Small intestine (tissue), 7 donors: ENCODE measurements around the gene SLC25A42. TPM values are rescaled to one million over a fixed set of nuclear protein-coding genes. Genes with fewer than 3 reads are reported as not detected.
"Not testable (repeated sequence)": the region's sequence is repeated elsewhere in the genome, so short reads cannot be mapped to it uniquely, and the experiment has no call there.

Experiments used
- DNase-seq, 2 donors: peaks; one replicate each; pipeline versions ENCODE4 v3.0.0 to v3.0.0-alpha.2; 2013
- FAIRE-seq: peaks from 2 replicates; lab custom pipeline; 2012; peaks lifted over from hg19 to GRCh38; lab: Jason Lieb, UNC
- H3K27ac ChIP-seq, 3 donors: one replicate each; pipeline ENCODE4 v1.5.1; 2013; ENCODE audit warnings: low read length in 2 of 3, mild to moderate bottlenecking in 2 of 3, control low read depth in 1 of 3, inconsistent platforms in 1 of 3, low read depth in 1 of 3, moderate library complexity in 1 of 3
- H3K27me3 ChIP-seq, 3 donors: one replicate each; pipeline ENCODE4 v1.6.1; 2013; ENCODE audit warnings: low read length in 3 of 3, inconsistent platforms in 1 of 3; ENCODE audit not compliant: control insufficient read depth in 3 of 3, insufficient read depth in 3 of 3
- H3K36me3 ChIP-seq, 3 donors: one replicate each; pipeline ENCODE4 v1.6.1; 2013; ENCODE audit warnings: low read length in 3 of 3, inconsistent platforms in 1 of 3, low read depth in 1 of 3, mild to moderate bottlenecking in 1 of 3, moderate library complexity in 1 of 3; ENCODE audit not compliant: control insufficient read depth in 3 of 3, insufficient read depth in 2 of 3
- H3K4me1 ChIP-seq, 3 donors: one replicate each; pipeline ENCODE4 v1.6.1; 2013; ENCODE audit warnings: low read length in 2 of 3, inconsistent platforms in 1 of 3, low read depth in 1 of 3, mild to moderate bottlenecking in 1 of 3, moderate library complexity in 1 of 3; ENCODE audit not compliant: control insufficient read depth in 3 of 3, insufficient read depth in 2 of 3
- H3K4me3 ChIP-seq, 3 donors: one replicate each; pipeline ENCODE4 v1.5.1; 2013; ENCODE audit warnings: low read length in 3 of 3, control low read depth in 1 of 3, inconsistent platforms in 1 of 3, low read depth in 1 of 3, mild to moderate bottlenecking in 1 of 3, moderate library complexity in 1 of 3
- H3K9me3 ChIP-seq, 2 donors: one replicate each; pipeline ENCODE4 v1.6.1; 2013; ENCODE audit warnings: low read depth in 1 of 2, low read length in 1 of 2; ENCODE audit not compliant: control insufficient read depth in 2 of 2, insufficient read depth in 1 of 2
- WGBS, 3 donors: extraction: QIAGEN DNeasy Blood & Tissue Kit; methylation state at CpG; one replicate each; pipeline ENCODE4 v1.1.7; 2013; 5-methylcytosine and 5-hydroxymethylcytosine counted together
- polyA plus RNA-seq, 4 donors: library from polyadenylated mRNA; stranded (reverse) in 3 of 4; unstranded in 1 of 4; fragments of 200-250 nt in 3 of 4; fragments of 120-200 nt in 1 of 4; gene quantifications; one replicate each; pipeline versions ENCODE4 v1.2.1 to v1.2.3, GENCODE V29; 2013
- donor health status: healthy with polysubstance abuse.
- donor health status: control.
- donor health status: control.
- donor health status: Bipolar disorder and iron deficiency.
- donor health status: healthy.

SLC25A42 gene
- polyA plus RNA-seq, 4 donors, result 5.6 to 19.6 (median 9.4) TPM

DNA sequence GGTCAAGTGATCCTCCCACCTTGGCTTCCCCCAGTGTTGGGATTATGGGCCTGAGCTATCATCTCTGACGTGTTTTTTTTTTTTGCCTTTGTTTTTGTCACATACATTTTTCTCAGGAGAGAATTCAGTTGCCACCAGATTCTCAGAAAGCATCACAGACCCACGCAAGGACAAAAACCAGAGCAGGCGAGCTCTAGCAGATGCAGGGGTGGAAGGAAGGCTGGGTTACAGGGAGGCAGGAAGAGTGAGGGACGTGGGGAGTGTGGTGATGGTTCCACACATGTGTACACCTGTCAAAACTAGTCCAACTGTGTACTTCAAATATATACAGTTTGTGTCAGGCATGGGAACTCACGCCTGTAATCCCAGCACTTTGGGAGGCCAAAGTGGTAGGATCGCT, 70.2 kb downstream of the SLC25A42 start:
- FAIRE-seq (no peak), DNase-seq (no peak)
- Histone ChIP-seq H3K9me3 (peaks cover 0 to 17% of the 10 kb centered on the region in 2 donors), H3K27ac (no peak overlapping the region), H3K4me3 (no peak overlapping the region), H3K36me3 (peaks cover 0 to 25% (median 3%) of the 10 kb centered on the region in 3 donors), H3K4me1 (no peaks in the 10 kb centered on the region), H3K27me3 (no peaks in the 10 kb centered on the region)
- WGBS, 3 donors, result 91 to 92% (median 91%) methylated on average over 6 of the region's 6 CpGs

DNA sequence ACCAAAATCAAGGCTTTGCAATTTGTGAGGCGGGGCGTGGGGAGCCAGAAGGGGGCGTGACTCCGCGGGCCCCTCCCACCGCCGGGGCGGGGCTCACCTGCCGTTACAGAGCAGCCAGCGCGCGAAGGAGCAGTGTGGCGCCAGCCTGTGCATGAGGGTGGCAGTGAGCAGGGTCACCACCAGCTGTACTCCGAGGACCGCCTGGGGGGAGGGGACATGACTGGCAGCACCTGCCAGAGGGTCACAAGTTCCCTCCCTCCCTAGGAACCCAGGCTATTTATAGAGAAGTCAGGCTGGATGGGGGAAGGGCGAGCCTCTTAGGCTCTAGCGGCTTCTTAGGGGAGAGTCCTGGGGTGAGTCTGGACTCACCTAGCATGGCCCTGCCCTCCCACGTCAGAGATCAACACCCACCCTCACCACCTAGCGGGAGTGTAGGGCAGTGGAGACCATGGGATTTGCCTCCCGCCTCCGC, 70.9 kb downstream of the SLC25A42 start:
- Histone ChIP-seq H3K9me3 (peaks cover 0 to 14% of the 10 kb centered on the region in 2 donors), H3K4me1 (no peaks in the 10 kb centered on the region), H3K27ac (no peak overlapping the region), H3K27me3 (no peaks in the 10 kb centered on the region), H3K36me3 (peaks cover 0 to 22% (median 3%) of the 10 kb centered on the region in 3 donors), H3K4me3 (no peak overlapping the region)
- 24 to 32% (median 31%) methylated on average over 21 of the region's 21 CpGs for WGBS, 3 donors
- DNase-seq (peak; percentile 24 to 65), FAIRE-seq (no peak)

DNA sequence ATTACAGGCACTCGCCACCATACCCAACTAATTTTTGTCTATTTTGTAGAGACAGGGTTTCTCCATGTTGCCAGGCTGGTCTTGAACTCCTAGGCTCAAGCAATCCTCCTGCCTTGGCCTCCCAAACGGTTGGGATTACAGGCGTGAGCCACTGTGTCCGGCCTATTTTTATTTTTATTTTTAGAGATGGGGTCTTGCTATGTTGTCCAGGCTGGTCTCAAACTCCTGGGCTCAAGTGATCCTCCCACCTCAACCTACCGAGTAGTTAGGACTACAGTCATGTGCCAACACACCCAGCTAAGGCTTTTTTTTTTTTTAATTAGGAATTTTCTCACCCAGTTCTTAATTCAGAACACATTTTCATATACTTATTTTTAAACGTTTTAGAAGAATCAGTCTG, 71.9 kb downstream of the SLC25A42 start:
- not testable (repeated sequence) for FAIRE-seq, DNase-seq, H3K4me3 ChIP-seq, H3K27me3 ChIP-seq, H3K27ac ChIP-seq, H3K4me1 ChIP-seq
- 83 to 87% (median 85%) methylated on average over 6 of the region's 6 CpGs for WGBS, 3 donors
- peaks cover 0 to 14% (median 3%) of the 10 kb centered on the region in 3 donors for H3K36me3 ChIP-seq
- peaks cover 0 to 14% of the 10 kb centered on the region in 2 donors for H3K9me3 ChIP-seq

DNA sequence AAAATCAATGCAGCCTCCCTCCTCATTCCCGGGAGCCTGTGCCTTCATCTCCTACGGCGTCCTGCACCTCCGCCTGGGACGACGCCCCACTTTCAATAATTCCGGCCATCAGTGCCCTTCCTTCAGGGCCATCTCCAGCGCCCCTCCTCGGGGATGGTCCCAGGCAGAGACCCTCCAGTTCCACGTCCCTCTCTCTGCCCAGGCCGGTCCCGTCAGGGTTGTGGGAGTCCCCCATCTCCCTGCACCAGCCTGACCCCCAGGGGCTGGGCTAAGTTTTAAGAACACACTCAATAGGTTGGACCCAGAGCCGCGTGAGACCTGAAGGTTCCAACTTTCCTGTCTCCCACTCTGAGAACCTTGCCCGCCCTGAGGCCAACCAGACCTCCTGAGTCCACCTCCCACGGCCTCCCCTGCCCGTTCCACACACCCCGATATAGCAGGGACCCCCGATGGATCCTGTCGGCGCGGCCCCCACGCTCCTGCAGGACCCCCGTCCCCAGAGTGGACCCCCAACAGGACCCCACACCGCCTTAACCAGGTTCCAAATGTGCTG, 73.8 kb downstream of the SLC25A42 start:
- Histone ChIP-seq H3K9me3 (peaks cover 0 to 5% of the 10 kb centered on the region in 2 donors), H3K27ac (no peak overlapping the region), H3K36me3 (peaks cover 0 to 6% (median 0%) of the 10 kb centered on the region in 3 donors), H3K4me1 (no peaks in the 10 kb centered on the region), H3K4me3 (peak overlapping the region; percentile 55 to 71 (median 69)), H3K27me3 (peaks cover 0 to 4% (median 0%) of the 10 kb centered on the region in 3 donors)
- WGBS, 3 donors, result 13 to 15% (median 15%) methylated on average over 20 to 25 of the region's 25 CpGs
- no peak for DNase-seq
- no peak for FAIRE-seq

DNA sequence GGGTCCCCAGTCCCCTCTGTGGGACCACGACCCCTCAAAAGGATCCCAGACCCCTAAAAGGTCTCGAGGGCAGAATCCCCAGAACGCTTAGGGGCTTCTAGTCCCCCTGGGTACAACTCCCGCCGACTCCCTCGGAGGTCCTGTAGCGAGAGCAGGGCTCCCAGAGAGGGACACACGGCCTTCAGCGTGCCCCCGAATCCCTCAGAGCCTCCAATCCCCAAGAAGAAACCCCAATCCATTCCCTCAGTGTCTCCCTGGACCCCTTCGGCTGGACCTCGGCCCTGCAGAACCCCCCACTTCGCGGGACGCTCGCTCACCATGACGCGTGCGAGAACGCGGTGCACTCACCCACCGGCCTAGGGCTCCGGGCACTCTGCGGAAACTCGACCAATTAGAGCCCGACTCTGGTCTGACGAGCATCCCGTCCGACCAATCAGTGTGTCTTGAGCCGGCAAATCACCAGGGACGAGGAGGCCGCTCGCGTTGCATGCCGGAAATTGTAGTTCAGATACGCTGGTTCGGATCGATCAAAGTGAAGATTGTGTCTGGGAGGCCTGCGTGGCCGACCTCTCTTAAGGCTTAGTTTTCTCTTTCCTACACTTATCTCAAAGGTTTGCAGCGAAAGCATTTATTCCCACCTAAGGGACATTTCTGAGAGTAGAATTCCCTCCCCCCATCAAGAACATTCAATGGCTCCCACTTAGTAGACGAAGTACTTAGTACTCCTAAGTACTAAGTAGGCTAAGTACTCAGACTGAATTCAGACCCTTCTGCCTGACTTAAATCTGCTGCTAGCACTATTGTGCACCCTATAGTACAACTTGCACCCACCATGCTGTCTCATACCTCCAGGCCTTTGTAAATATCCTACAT, 74.6 kb downstream of the SLC25A42 start, which contains the start of gene TMEM161A:
Gene TMEM161A (minus strand): TSS at position 370 of the 873 bp plus-strand sequence. CDS start 50 bp downstream, at position 320.
- FAIRE-seq, result no peak
- H3K4me3 ChIP-seq, result peak within 1 kb of the TSS; percentile 55 to 71 (median 69)
- no peaks in the 10 kb centered on the region for H3K4me1 ChIP-seq
- H3K27ac ChIP-seq, result peak within 1 kb of the TSS in 1 of 3 donors; percentile 69
- 3% methylated on average over 42 of the region's 42 CpGs for WGBS, 3 donors
- H3K36me3 ChIP-seq, result no peaks in the 10 kb centered on the region
- peaks cover 0 to 4% (median 0%) of the 10 kb centered on the region in 3 donors for H3K27me3 ChIP-seq
- H3K9me3 ChIP-seq, result no peaks in the 10 kb centered on the region
- peak; percentile 99 for DNase-seq

DNA sequence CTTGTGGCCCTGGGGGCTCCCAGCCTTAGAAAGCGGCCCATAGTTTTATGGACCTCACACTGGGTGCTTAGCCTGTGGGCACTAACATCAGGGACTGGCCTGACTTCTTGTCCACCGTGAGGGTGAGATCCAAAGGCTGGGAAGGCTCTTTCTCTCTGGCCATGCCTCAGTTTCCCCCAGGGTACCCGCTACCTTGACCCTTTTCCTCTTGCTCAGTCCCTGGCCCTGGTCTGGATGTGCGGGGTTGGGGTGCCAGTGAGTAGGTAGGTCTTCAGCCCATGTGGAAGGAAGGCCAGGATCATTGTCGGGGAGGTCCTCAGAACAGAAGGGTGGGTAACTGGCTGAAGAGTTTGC, 76.1 kb downstream of the SLC25A42 start:
- 41 to 50% (median 42%) methylated on average over 5 of the region's 5 CpGs for WGBS, 3 donors
- no peaks in the 10 kb centered on the region for H3K36me3 ChIP-seq
- H3K27ac ChIP-seq, result no peak overlapping the region
- FAIRE-seq, result no peak
- DNase-seq, result no peak
- H3K9me3 ChIP-seq, result no peaks in the 10 kb centered on the region
- no peak overlapping the region for H3K4me3 ChIP-seq
- peaks cover 0 to 4% (median 0%) of the 10 kb centered on the region in 3 donors for H3K27me3 ChIP-seq
- no peaks in the 10 kb centered on the region for H3K4me1 ChIP-seq

DNA sequence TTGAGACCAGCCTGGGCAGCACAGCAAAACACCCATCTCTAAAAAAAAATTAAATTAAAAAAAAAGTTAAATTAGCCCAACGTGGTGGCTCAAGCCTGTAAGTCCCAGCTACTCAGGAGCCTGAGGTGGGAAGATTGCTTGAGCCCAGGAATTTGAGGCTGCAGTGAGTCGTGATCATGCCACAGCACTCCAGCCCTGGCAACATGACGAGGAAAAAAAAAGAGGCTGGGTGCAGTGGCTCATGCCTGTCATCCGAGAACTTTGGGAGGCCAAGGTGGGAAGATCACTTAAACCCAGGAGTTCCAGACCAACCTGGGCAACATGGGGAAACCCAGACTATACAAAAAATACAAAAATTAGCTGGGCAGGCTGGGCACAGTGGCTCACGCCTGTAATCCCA, 76.7 kb downstream of the SLC25A42 start:
- Histone ChIP-seq H3K36me3 (no peaks in the 10 kb centered on the region), H3K4me1 (no peaks in the 10 kb centered on the region), H3K27me3 (peaks cover 0 to 4% (median 0%) of the 10 kb centered on the region in 3 donors), H3K4me3 (no peak overlapping the region), H3K9me3 (no peaks in the 10 kb centered on the region), H3K27ac (no peak overlapping the region)
- FAIRE-seq (no peak), DNase-seq (no peak)
- 59 to 74% (median 63%) methylated on average over 5 of the region's 5 CpGs for WGBS, 3 donors

DNA sequence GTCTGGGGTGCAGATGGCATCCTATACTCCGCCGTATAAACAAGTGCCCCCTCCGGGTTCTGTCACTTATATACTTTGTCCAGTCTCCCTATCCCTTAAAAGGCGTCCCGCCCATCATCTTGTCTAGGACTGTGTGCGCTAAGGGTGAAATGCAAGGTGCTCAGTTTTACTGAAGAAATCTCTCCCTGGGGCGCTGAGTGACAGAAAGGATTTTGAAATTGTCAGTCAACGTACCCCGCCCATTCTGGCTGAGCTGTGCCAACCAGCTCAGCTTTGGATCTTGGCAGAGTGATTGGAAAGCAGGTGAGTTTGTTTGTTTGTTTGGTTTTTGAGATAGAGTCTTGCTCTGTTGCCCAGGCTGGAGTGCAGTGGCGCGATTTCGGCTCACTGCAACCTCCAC, 78.6 kb downstream of the SLC25A42 start:
- H3K4me1 ChIP-seq, result peaks cover 0 to 3% (median 0%) of the 10 kb centered on the region in 3 donors
- no peak overlapping the region for H3K27ac ChIP-seq
- 78 to 93% (median 83%) methylated on average over 12 of the region's 12 CpGs for WGBS, 3 donors
- peaks cover 0 to 2% of the 10 kb centered on the region in 2 donors for H3K9me3 ChIP-seq
- no peak overlapping the region for H3K4me3 ChIP-seq
- FAIRE-seq (no peak), DNase-seq (no peak)
- H3K36me3 ChIP-seq, result peaks cover 0 to 11% (median 0%) of the 10 kb centered on the region in 3 donors
- peaks cover 0 to 4% (median 0%) of the 10 kb centered on the region in 3 donors for H3K27me3 ChIP-seq
